ENCODE data around the gene SH2D7.
A peak's percentile ranks its signal among the peaks of the same experiment; 100 is the strongest.
"Not testable (repeated sequence)": the region's sequence is repeated elsewhere in the genome, so short reads cannot be mapped to it uniquely, and the experiment has no call there.

Gene SH2D7

GRCh38 chr15:78148392-78149067, 56.2 kb downstream of the SH2D7 start:
- Histone ChIP-seq H3K4me1 (ENCODE audit: insufficient read depth, insufficient read length) (no peaks in the 10 kb centered on the region), H3K4me3 (ENCODE audit: insufficient read length, low read depth) (peak overlapping the region; percentile 49), H3K27me3 (ENCODE audit: insufficient read depth, insufficient read length) (peaks cover 24% of the 10 kb centered on the region), H3K36me3 (ENCODE audit: insufficient read depth, insufficient read length, low read length) (peaks cover 7% of the 10 kb centered on the region), H3K9ac (ENCODE audit: insufficient read length, low read depth) (peak overlapping the region; percentile 79), H3K9me3 (ENCODE audit: insufficient read depth, low read length) (no peaks in the 10 kb centered on the region)
- no peak for DNase-seq (ENCODE audit: low read depth, low spot score)
- no peak for TF ChIP-seq ZNF274 (IDR thresholded peaks at IDR 0.05; ENCODE audit: low read depth, low read length)
- no peak for TF ChIP-seq YY1 (IDR thresholded peaks at IDR 0.05; ENCODE audit: insufficient read depth, insufficient read length)

- Histone ChIP-seq H3K9ac (ENCODE audit: insufficient read length, low read depth) (peak within 1 kb of the TSS; percentile 90), H3K36me3 (ENCODE audit: insufficient read depth, insufficient read length, low read length) (peaks cover 7% of the 10 kb centered on the region), H3K9me3 (ENCODE audit: insufficient read depth, low read length) (no peaks in the 10 kb centered on the region), H3K27me3 (ENCODE audit: insufficient read depth, insufficient read length) (peaks cover 24% of the 10 kb centered on the region), H3K4me1 (ENCODE audit: insufficient read depth, insufficient read length) (no peaks in the 10 kb centered on the region), H3K4me3 (ENCODE audit: insufficient read length, low read depth) (peak within 1 kb of the TSS; percentile 73)
- no peak for TF ChIP-seq YY1 (IDR thresholded peaks at IDR 0.05; ENCODE audit: insufficient read depth, insufficient read length)
- TF ChIP-seq ZNF274 (IDR thresholded peaks at IDR 0.05; ENCODE audit: low read depth, low read length), result no peak
- TF ChIP-seq SUZ12 (IDR thresholded peaks at IDR 0.05; ENCODE audit: extremely low read depth, insufficient read depth, insufficient read length), result no peak
- peak; percentile 90 for DNase-seq (ENCODE audit: low read depth, low spot score)
Measured at GRCh38 chr15:78149068-78149804, 56.9 kb downstream of the SH2D7 start, which contains the start of gene IDH3A. TSS of gene IDH3A (plus strand) at chr15:78149362. CDS start at chr15:78149404, 42 bp downstream.

GRCh38 chr15:78149805-78150751, 57.7 kb downstream of the SH2D7 start:
- TF ChIP-seq SUZ12 (IDR thresholded peaks at IDR 0.05; ENCODE audit: extremely low read depth, insufficient read depth, insufficient read length), result no peak
- TF ChIP-seq YY1 (IDR thresholded peaks at IDR 0.05; ENCODE audit: insufficient read depth, insufficient read length), result no peak
- TF ChIP-seq ZNF274 (IDR thresholded peaks at IDR 0.05; ENCODE audit: low read depth, low read length), result no peak
- Histone ChIP-seq H3K9me3 (ENCODE audit: insufficient read depth, low read length) (no peaks in the 10 kb centered on the region), H3K4me3 (ENCODE audit: insufficient read length, low read depth) (peak overlapping the region; percentile 73), H3K9ac (ENCODE audit: insufficient read length, low read depth) (peak overlapping the region; percentile 90), H3K36me3 (ENCODE audit: insufficient read depth, insufficient read length, low read length) (peaks cover 9% of the 10 kb centered on the region), H3K27me3 (ENCODE audit: insufficient read depth, insufficient read length) (peaks cover 24% of the 10 kb centered on the region), H3K4me1 (ENCODE audit: insufficient read depth, insufficient read length) (no peaks in the 10 kb centered on the region)
- no peak for DNase-seq (ENCODE audit: low read depth, low spot score)

- peaks cover 24% of the 10 kb centered on the region for H3K27me3 ChIP-seq (ENCODE audit: insufficient read depth, insufficient read length)
- H3K36me3 ChIP-seq (ENCODE audit: insufficient read depth, insufficient read length, low read length); H3K9ac ChIP-seq (ENCODE audit: insufficient read length, low read depth); H3K4me3 ChIP-seq (ENCODE audit: insufficient read length, low read depth); H3K9me3 ChIP-seq (ENCODE audit: insufficient read depth, low read length); DNase-seq (ENCODE audit: low read depth, low spot score); H3K4me1 ChIP-seq (ENCODE audit: insufficient read depth, insufficient read length): not testable (repeated sequence)
Measured at GRCh38 chr15:78151075-78151474, 58.7 kb downstream of the SH2D7 start.

All from NT2/D1 (cell line).